ENCODE results near the gene ITGBL1. TPM values are rescaled to one million over a fixed set of nuclear protein-coding genes. Genes with fewer than 3 reads are reported as not detected.

The ITGBL1 gene
- total and polyA plus RNA-seq, 8 donors = 0.53 to 36.6 (median 4.8) TPM; not detected in 1

DNA sequence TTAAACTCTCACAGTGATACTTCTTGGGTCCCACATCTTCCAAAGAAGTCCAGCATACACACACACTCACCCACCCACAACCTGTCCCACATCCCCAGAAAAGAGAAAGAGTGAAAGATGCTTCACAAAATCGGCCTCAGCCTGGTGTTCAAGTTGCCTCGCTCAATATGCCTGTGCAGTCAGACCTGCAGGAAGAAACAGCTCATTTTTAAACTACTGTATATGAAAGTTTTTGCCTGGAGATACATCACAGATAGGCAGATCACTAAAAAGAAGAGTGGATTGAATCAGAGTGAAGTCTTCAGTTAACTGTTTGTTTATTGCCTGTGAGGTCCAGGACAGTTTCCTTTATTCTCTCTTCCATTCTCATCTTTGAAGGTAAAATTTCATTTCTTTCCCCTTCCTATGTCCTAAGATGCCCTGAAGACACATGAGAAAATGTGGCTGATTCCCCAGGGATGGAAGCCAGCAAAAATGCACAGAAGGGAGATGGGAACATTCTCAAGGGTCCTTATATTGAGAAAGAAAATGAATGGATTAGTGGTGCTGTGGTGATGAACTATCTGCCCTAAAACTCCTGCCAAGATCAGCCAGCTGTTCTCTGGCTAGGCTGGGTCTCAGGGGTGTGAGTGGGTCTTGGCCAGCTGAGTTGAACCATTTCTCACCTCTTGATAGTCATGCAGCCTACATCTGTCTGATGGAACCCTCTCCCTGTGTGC lies 259.0 kb downstream of the ITGBL1 start:
- DNase-seq = no peak
- intact Hi-C loops (cut with DNase I; ENCODE audit: low total_unique reads) = no loop called here
- Histone ChIP-seq H3K27me3 (no peaks in the 10 kb centered on the region), H3K9me3 (no peaks in the 10 kb centered on the region), H3K36me3 (no peaks in the 10 kb centered on the region), H3K4me3 (no peak overlapping the region), H3K4me1 (no peaks in the 10 kb centered on the region), H3K27ac (no peak overlapping the region)
- TF ChIP-seq, protein P1, sequence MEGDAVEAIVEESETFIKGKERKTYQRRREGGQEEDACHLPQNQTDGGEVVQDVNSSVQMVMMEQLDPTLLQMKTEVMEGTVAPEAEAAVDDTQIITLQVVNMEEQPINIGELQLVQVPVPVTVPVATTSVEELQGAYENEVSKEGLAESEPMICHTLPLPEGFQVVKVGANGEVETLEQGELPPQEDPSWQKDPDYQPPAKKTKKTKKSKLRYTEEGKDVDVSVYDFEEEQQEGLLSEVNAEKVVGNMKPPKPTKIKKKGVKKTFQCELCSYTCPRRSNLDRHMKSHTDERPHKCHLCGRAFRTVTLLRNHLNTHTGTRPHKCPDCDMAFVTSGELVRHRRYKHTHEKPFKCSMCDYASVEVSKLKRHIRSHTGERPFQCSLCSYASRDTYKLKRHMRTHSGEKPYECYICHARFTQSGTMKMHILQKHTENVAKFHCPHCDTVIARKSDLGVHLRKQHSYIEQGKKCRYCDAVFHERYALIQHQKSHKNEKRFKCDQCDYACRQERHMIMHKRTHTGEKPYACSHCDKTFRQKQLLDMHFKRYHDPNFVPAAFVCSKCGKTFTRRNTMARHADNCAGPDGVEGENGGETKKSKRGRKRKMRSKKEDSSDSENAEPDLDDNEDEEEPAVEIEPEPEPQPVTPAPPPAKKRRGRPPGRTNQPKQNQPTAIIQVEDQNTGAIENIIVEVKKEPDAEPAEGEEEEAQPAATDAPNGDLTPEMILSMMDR (IDR thresholded peaks at IDR 0.05) = no peak
- TF ChIP-seq POLR2A (IDR thresholded peaks at IDR 0.05) (no peak), EP300 (IDR thresholded peaks at IDR 0.05) (no peak), POLR2AphosphoS5 (IDR thresholded peaks at IDR 0.05) (no peak)
- 83 to 90% (median 87%) methylated on average over 2 of the region's 2 CpGs for WGBS, 5 donors

DNA sequence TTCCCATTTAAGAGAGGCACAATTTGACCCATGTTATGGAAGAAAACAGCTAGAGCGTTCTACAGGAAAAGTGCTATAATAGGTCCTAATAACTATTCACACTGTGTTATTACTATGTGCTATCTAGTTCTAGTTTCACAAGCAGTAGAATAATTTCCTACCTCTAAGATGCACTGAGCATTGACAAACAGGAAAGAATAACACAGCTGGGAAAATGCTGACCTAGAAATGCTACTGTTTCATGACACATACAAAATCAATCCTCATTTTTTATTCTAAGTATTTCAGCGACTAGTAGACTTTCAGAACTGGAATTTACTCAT lies 259.5 kb downstream of the ITGBL1 start:
- H3K9me3 ChIP-seq = no peaks in the 10 kb centered on the region
- no peaks in the 10 kb centered on the region for H3K36me3 ChIP-seq
- TF ChIP-seq POLR2A (IDR thresholded peaks at IDR 0.05) = no peak
- no peak for TF ChIP-seq EP300 (IDR thresholded peaks at IDR 0.05)
- no peaks in the 10 kb centered on the region for H3K4me1 ChIP-seq
- no peak overlapping the region for H3K4me3 ChIP-seq
- H3K27ac ChIP-seq = no peak overlapping the region
- DNase-seq = no peak
- H3K27me3 ChIP-seq = no peaks in the 10 kb centered on the region
- WGBS, 5 donors = 75 to 90% (median 85%) methylated on average over 2 of the region's 2 CpGs
- intact Hi-C loops (cut with DNase I; ENCODE audit: low total_unique reads) = no loop called here

DNA sequence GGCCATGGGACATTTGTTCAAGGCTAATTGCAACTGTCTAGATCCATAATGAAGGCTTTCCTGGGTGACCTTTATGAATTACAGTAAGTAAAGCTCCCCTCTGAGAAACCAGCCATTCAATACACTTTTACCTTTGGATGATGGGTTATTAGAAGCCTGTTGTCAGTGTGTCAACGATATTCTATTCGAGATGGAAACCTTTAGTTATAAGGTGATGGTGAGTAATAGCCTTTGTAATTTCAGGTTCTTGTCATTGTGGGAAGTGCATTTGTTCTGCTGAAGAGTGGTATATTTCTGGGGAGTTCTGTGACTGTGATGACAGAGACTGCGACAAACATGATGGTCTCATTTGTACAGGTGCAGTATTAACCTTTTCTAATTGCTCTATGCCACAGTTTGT lies 261.7 kb downstream of the ITGBL1 start:
- H3K27ac ChIP-seq = no peak overlapping the region
- TF ChIP-seq, protein P1 (IDR thresholded peaks at IDR 0.05) = no peak
- TF ChIP-seq POLR2A (IDR thresholded peaks at IDR 0.05) (no peak), POLR2AphosphoS5 (IDR thresholded peaks at IDR 0.05) (no peak), EP300 (IDR thresholded peaks at IDR 0.05) (no peak)
- WGBS, 5 donors = 82 to 97% (median 91%) methylated on average over 3 of the region's 3 CpGs

DNA sequence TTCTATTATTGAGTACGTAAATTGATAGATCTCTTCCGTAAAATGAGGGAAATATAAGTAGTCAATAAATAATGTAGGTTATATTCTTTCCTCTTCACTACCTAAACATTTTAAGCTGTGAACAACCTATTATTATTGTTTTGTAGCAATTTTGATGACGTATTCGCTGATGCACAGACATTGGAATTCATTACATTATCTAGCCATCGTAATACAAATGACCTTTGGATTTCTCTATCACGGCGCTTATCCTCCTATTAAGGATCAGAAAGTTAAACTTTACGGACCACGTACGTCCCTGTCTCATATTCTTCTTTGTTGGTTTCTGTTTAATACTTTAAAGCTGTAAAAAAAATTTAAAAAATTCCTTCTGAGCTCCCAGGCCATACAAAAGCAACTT lies 264.9 kb downstream of the ITGBL1 start:
- H3K27ac ChIP-seq = no peak overlapping the region

More for the DNA sequence above, 261.7 kb downstream of the ITGBL1 start:
- Histone ChIP-seq H3K9me3 (no peaks in the 10 kb centered on the region), H3K27me3 (no peaks in the 10 kb centered on the region), H3K4me3 (no peak overlapping the region), H3K36me3 (no peaks in the 10 kb centered on the region), H3K4me1 (no peaks in the 10 kb centered on the region)
- no peak for DNase-seq
- intact Hi-C loops (cut with DNase I; ENCODE audit: low total_unique reads) = no loop called here

More for the DNA sequence above, 264.9 kb downstream of the ITGBL1 start:
- WGBS, 5 donors = 84 to 91% (median 86%) methylated on average over 10 of the region's 10 CpGs
- Histone ChIP-seq H3K4me3 (no peak overlapping the region), H3K27me3 (no peaks in the 10 kb centered on the region), H3K36me3 (no peaks in the 10 kb centered on the region), H3K9me3 (no peaks in the 10 kb centered on the region), H3K4me1 (no peaks in the 10 kb centered on the region)
- DNase-seq = no peak
- TF ChIP-seq POLR2AphosphoS5 (IDR thresholded peaks at IDR 0.05) (no peak), EP300 (IDR thresholded peaks at IDR 0.05) (no peak), POLR2A (IDR thresholded peaks at IDR 0.05) (no peak)
- TF ChIP-seq, protein P1 (IDR thresholded peaks at IDR 0.05) = no peak
- intact Hi-C loops (cut with DNase I; ENCODE audit: low total_unique reads) = no loop called here

Measured in stomach (tissue), 9 donors.